ENCODE measurements around the gene IL23A.
A peak's percentile ranks its signal among the peaks of the same experiment; 100 is the strongest.

IL23A gene

DNA sequence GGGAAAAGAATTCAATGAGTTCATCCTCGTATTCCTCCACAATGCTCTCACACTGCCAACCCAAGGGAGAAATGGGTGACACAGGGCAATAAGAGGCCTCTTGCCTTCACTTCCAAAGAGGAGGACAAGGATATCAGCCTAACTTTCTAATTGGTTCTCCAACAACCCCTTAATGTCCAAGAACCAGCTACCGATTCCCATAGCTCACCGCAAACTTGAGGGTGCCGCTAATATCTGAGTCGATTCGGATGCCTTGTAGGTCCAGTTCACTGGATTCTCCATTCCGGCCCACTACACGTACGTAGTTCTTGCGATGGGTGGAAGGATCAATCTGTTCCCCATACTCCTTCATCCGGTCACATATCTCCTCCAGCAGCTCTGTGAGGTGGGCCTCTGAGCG is 27.7 kb upstream of the IL23A start:
- H3K27ac ChIP-seq (ENCODE audit: low read depth, low read length) = no peak overlapping the region
- H3K9me2 ChIP-seq (replicated peaks; ENCODE audit: insufficient read depth, low read length) = no peaks in the 10 kb centered on the region
- H3K4me2 ChIP-seq (ENCODE audit: low read depth, low read length, poor library complexity, severe bottlenecking) = no peak overlapping the region
- no peaks in the 10 kb centered on the region for H3K9me3 ChIP-seq (ENCODE audit: insufficient read depth, low read length)
- no peaks in the 10 kb centered on the region for H3K27me3 ChIP-seq (ENCODE audit: low read length)
- H3K4me3 ChIP-seq (ENCODE audit: insufficient read depth, low read length, poor library complexity, severe bottlenecking) = no peak overlapping the region
- no peaks in the 10 kb centered on the region for H4K20me1 ChIP-seq (ENCODE audit: low read depth, low read length)
- TF ChIP-seq EZH2phosphoT487 (conservative IDR thresholded peaks at IDR 0.05; ENCODE audit: low read length) = no peak
- TF ChIP-seq, protein P1, sequence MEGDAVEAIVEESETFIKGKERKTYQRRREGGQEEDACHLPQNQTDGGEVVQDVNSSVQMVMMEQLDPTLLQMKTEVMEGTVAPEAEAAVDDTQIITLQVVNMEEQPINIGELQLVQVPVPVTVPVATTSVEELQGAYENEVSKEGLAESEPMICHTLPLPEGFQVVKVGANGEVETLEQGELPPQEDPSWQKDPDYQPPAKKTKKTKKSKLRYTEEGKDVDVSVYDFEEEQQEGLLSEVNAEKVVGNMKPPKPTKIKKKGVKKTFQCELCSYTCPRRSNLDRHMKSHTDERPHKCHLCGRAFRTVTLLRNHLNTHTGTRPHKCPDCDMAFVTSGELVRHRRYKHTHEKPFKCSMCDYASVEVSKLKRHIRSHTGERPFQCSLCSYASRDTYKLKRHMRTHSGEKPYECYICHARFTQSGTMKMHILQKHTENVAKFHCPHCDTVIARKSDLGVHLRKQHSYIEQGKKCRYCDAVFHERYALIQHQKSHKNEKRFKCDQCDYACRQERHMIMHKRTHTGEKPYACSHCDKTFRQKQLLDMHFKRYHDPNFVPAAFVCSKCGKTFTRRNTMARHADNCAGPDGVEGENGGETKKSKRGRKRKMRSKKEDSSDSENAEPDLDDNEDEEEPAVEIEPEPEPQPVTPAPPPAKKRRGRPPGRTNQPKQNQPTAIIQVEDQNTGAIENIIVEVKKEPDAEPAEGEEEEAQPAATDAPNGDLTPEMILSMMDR (IDR thresholded peaks at IDR 0.05; ENCODE audit: insufficient read depth, low read length, poor library complexity, severe bottlenecking) = no peak
- no peak overlapping the region for H2AFZ ChIP-seq (ENCODE audit: low read depth, low read length, severe bottlenecking)
- peaks cover 13% of the 10 kb centered on the region; the same call in 1 of the 2 replicates for H3K36me3 ChIP-seq (ENCODE audit: low read length)
- peaks cover 11% of the 10 kb centered on the region; the same call in 1 of the 2 replicates for H3F3A ChIP-seq (ENCODE audit: insufficient read depth)
- no peak overlapping the region for H3K9ac ChIP-seq (ENCODE audit: low read length)
- H3K79me2 ChIP-seq (ENCODE audit: insufficient read depth, low read length) = peaks cover 17% of the 10 kb centered on the region

DNA sequence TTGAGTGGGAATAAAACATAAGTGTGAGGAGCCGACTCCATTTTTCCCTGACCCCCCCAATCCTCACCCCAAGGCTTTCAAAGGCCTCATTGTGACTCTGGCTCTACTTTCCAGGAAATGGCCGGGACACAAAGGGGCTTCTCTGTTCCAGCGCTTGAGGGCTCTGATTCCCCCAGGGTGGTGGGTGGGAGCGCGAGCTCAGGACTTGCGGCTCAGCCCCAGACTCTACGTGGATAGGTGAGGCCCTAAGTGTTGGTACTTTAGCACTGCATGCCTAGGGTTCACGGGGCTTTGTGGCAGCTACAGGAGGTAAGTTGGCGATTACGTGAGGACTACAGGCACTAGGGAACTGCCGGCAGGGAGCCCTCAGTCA is 23.4 kb upstream of the IL23A start:
- no peaks in the 10 kb centered on the region for H3K9me2 ChIP-seq (replicated peaks; ENCODE audit: insufficient read depth, low read length)
- H3K9me3 ChIP-seq (ENCODE audit: insufficient read depth, low read length) = no peaks in the 10 kb centered on the region
- no peak for TF ChIP-seq EZH2phosphoT487 (conservative IDR thresholded peaks at IDR 0.05; ENCODE audit: low read length)
- TF ChIP-seq, protein P1 (IDR thresholded peaks at IDR 0.05; ENCODE audit: insufficient read depth, low read length, poor library complexity, severe bottlenecking) = no peak
- H3K79me2 ChIP-seq (ENCODE audit: insufficient read depth, low read length) = peaks cover 17% of the 10 kb centered on the region
- peaks cover 8% of the 10 kb centered on the region for H3F3A ChIP-seq (ENCODE audit: insufficient read depth)
- H2AFZ ChIP-seq (ENCODE audit: low read depth, low read length, severe bottlenecking) = peak overlapping the region; percentile 15
- H3K9ac ChIP-seq (ENCODE audit: low read length) = peak overlapping the region; percentile 82
- peak overlapping the region; percentile 81 for H3K4me3 ChIP-seq (ENCODE audit: insufficient read depth, low read length, poor library complexity, severe bottlenecking)
- H3K36me3 ChIP-seq (ENCODE audit: low read length) = peaks cover 4% of the 10 kb centered on the region; the same call in 1 of the 2 replicates
- no peaks in the 10 kb centered on the region for H3K27me3 ChIP-seq (ENCODE audit: low read length)
- peak overlapping the region; percentile 25 for H3K27ac ChIP-seq (ENCODE audit: low read depth, low read length)
- peak overlapping the region; percentile 83 for H3K4me2 ChIP-seq (ENCODE audit: low read depth, low read length, poor library complexity, severe bottlenecking)
- H4K20me1 ChIP-seq (ENCODE audit: low read depth, low read length) = no peaks in the 10 kb centered on the region

GRCh38 chr12:56315622-56316473 is 22.8 kb upstream of the IL23A start, which contains the start of gene CNPY2:
Gene CNPY2, minus strand, starts transcription at chr12:56315988. Its CDS starts 771 bp downstream, at chr12:56315217.
- H3K9ac ChIP-seq (ENCODE audit: low read length) = peak within 1 kb of the TSS; percentile 82
- H4K20me1 ChIP-seq (ENCODE audit: low read depth, low read length) = no peaks in the 10 kb centered on the region
- H3K36me3 ChIP-seq (ENCODE audit: low read length) = peaks cover 4% of the 10 kb centered on the region; the same call in 1 of the 2 replicates
- peaks cover 4% of the 10 kb centered on the region for H3F3A ChIP-seq (ENCODE audit: insufficient read depth)
- peak within 1 kb of the TSS; percentile 35 for H2AFZ ChIP-seq (ENCODE audit: low read depth, low read length, severe bottlenecking)
- no peaks in the 10 kb centered on the region for H3K27me3 ChIP-seq (ENCODE audit: low read length)
- H3K4me2 ChIP-seq (ENCODE audit: low read depth, low read length, poor library complexity, severe bottlenecking) = peak within 1 kb of the TSS; percentile 83
- H3K79me2 ChIP-seq (ENCODE audit: insufficient read depth, low read length) = peaks cover 17% of the 10 kb centered on the region
- no peaks in the 10 kb centered on the region for H3K9me2 ChIP-seq (replicated peaks; ENCODE audit: insufficient read depth, low read length)
- H3K4me3 ChIP-seq (ENCODE audit: insufficient read depth, low read length, poor library complexity, severe bottlenecking) = peak within 1 kb of the TSS; percentile 81
- no peak for TF ChIP-seq EZH2phosphoT487 (conservative IDR thresholded peaks at IDR 0.05; ENCODE audit: low read length)
- TF ChIP-seq, protein P1 (IDR thresholded peaks at IDR 0.05; ENCODE audit: insufficient read depth, low read length, poor library complexity, severe bottlenecking) = no peak
- H3K27ac ChIP-seq (ENCODE audit: low read depth, low read length) = peak within 1 kb of the TSS; percentile 66
- no peaks in the 10 kb centered on the region for H3K9me3 ChIP-seq (ENCODE audit: insufficient read depth, low read length)

Data from SU-DHL-6 (cell line).